ENCODE data around the gene GPC6. TPM values are rescaled to one million over a fixed set of nuclear protein-coding genes. Genes with fewer than 3 reads are reported as not detected.
"Not testable (repeated sequence)": the region's sequence is repeated elsewhere in the genome, so short reads cannot be mapped to it uniquely, and the experiment has no call there.

The GPC6 gene
- total RNA-seq, 1 donor from 2014 or later, result 16.1 TPM

- Mint-ChIP-seq H3K4me1 (ENCODE audit: unreplicated experiment) (peaks cover 10% of the 10 kb centered on the region), H3K9me3 (ENCODE audit: unreplicated experiment) (no peaks in the 10 kb centered on the region), H3K36me3 (ENCODE audit: low read depth, unreplicated experiment) (no peaks in the 10 kb centered on the region), H3K27ac (ENCODE audit: unreplicated experiment) (no peak overlapping the region), H3K4me3 (ENCODE audit: unreplicated experiment) (no peak overlapping the region), H3K27me3 (ENCODE audit: unreplicated experiment) (no peaks in the 10 kb centered on the region)
- TF ChIP-seq CTCF (IDR thresholded peaks at IDR 0.05; ENCODE audit: unreplicated experiment), result no peak
- DNase-seq (ENCODE audit: low spot score), result peak; percentile 6
Observed at GRCh38 chr13:93318534-93319254, 92.1 kb downstream of the GPC6 start.

- no peak for TF ChIP-seq CTCF (IDR thresholded peaks at IDR 0.05; ENCODE audit: unreplicated experiment)
- no peaks in the 10 kb centered on the region for H3K9me3 Mint-ChIP-seq (ENCODE audit: unreplicated experiment)
- H3K27ac Mint-ChIP-seq (ENCODE audit: unreplicated experiment), result no peak overlapping the region
- no peak for DNase-seq (ENCODE audit: low spot score)
- H3K4me3 Mint-ChIP-seq (ENCODE audit: unreplicated experiment), result no peak overlapping the region
- H3K36me3 Mint-ChIP-seq (ENCODE audit: low read depth, unreplicated experiment), result no peaks in the 10 kb centered on the region
- H3K4me1 Mint-ChIP-seq (ENCODE audit: unreplicated experiment), result peaks cover 10% of the 10 kb centered on the region
- H3K27me3 Mint-ChIP-seq (ENCODE audit: unreplicated experiment), result no peaks in the 10 kb centered on the region
Observed at GRCh38 chr13:93320942-93321341, 94.3 kb downstream of the GPC6 start.

GRCh38 chr13:93323880-93324279, 97.3 kb downstream of the GPC6 start:
- DNase-seq (ENCODE audit: low spot score); H3K9me3 Mint-ChIP-seq (ENCODE audit: unreplicated experiment); H3K4me1 Mint-ChIP-seq (ENCODE audit: unreplicated experiment); H3K27me3 Mint-ChIP-seq (ENCODE audit: unreplicated experiment); H3K4me3 Mint-ChIP-seq (ENCODE audit: unreplicated experiment); H3K36me3 Mint-ChIP-seq (ENCODE audit: low read depth, unreplicated experiment); H3K27ac Mint-ChIP-seq (ENCODE audit: unreplicated experiment): not testable (repeated sequence)

GRCh38 chr13:93325303-93326233, 99.0 kb downstream of the GPC6 start:
- H3K4me3 Mint-ChIP-seq (ENCODE audit: unreplicated experiment), result no peak overlapping the region
- H3K27me3 Mint-ChIP-seq (ENCODE audit: unreplicated experiment), result peaks cover 1% of the 10 kb centered on the region
- H3K4me1 Mint-ChIP-seq (ENCODE audit: unreplicated experiment), result no peaks in the 10 kb centered on the region

More at GRCh38 chr13:93325303-93326233, 99.0 kb downstream of the GPC6 start:
- no peak overlapping the region for H3K27ac Mint-ChIP-seq (ENCODE audit: unreplicated experiment)
- no peak for DNase-seq (ENCODE audit: low spot score)
- H3K9me3 Mint-ChIP-seq (ENCODE audit: unreplicated experiment), result no peaks in the 10 kb centered on the region
- no peaks in the 10 kb centered on the region for H3K36me3 Mint-ChIP-seq (ENCODE audit: low read depth, unreplicated experiment)
- no peak for TF ChIP-seq CTCF (IDR thresholded peaks at IDR 0.05; ENCODE audit: unreplicated experiment)

Data from endothelial cell (in vitro differentiated cells).